Endothelial cell of umbilical vein (primary cell): ENCODE measurements around the gene SNIP1.
"Not testable (repeated sequence)": the region's sequence is repeated elsewhere in the genome, so short reads cannot be mapped to it uniquely, and the experiment has no call there.

Experiments
- POLR2A ChIP-seq: IDR thresholded peaks from 2 replicates; pipeline ENCODE4 v1.6.1; 2012; ENCODE audit warnings: low read depth, mild to moderate bottlenecking, control low read depth, low read length
- POLR2AphosphoS5 ChIP-seq: IDR thresholded peaks from 2 replicates; pipeline ENCODE4 v1.6.1; 2012; ENCODE audit warnings: low read depth, mild to moderate bottlenecking, control low read depth, low read length, moderate library complexity; ENCODE audit not compliant: insufficient read depth
- TF ChIP-seq, protein P1 (sequence below), 2 donors: IDR thresholded peaks; 1 replicate in 1 of 2; 2 replicates in 1 of 2; pipeline ENCODE4 v1.5.1; 2011; ENCODE audit warnings: low read length in 2 of 2, mild to moderate bottlenecking in 2 of 2, moderate library complexity in 2 of 2, control low read depth in 1 of 2, inconsistent platforms in 1 of 2, low read depth in 1 of 2; ENCODE audit not compliant: insufficient read depth in 1 of 2; ENCODE audit errors: extremely low read depth in 1 of 2
- TF ChIP-seq, protein P2 (sequence below): IDR thresholded peaks from 2 replicates; pipeline ENCODE4 v1.6.1; 2011; ENCODE audit not compliant: insufficient read depth, insufficient read length

DNA sequence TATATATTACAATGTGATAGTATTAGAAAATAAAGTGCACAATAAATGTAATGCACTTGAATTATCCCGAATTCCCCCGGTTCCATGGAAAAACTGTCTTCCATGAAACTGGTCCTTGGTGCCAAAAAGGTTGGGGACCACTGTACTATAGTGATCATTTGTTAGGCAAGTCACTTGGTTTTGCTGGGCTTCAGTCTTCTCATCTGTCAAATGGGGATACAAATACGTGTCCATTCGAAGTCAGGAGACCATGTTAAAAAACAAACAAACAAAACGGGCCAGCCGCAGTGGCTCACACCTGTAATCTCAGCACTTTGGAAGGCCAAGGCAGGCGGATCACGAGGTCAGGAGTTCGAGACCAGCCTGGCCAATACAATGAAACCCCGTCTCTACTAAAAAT is 14.9 kb downstream of the SNIP1 start:
- TF ChIP-seq, protein P1, sequence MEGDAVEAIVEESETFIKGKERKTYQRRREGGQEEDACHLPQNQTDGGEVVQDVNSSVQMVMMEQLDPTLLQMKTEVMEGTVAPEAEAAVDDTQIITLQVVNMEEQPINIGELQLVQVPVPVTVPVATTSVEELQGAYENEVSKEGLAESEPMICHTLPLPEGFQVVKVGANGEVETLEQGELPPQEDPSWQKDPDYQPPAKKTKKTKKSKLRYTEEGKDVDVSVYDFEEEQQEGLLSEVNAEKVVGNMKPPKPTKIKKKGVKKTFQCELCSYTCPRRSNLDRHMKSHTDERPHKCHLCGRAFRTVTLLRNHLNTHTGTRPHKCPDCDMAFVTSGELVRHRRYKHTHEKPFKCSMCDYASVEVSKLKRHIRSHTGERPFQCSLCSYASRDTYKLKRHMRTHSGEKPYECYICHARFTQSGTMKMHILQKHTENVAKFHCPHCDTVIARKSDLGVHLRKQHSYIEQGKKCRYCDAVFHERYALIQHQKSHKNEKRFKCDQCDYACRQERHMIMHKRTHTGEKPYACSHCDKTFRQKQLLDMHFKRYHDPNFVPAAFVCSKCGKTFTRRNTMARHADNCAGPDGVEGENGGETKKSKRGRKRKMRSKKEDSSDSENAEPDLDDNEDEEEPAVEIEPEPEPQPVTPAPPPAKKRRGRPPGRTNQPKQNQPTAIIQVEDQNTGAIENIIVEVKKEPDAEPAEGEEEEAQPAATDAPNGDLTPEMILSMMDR (IDR thresholded peaks at IDR 0.05; ENCODE audit: extremely low read depth in 1 of 2, insufficient read depth in 1 of 2, low read depth in 1 of 2, low read length in 2 of 2): not testable (repeated sequence)
- TF ChIP-seq, protein P2, sequence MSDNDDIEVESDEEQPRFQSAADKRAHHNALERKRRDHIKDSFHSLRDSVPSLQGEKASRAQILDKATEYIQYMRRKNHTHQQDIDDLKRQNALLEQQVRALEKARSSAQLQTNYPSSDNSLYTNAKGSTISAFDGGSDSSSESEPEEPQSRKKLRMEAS: not testable (repeated sequence)
- TF ChIP-seq POLR2AphosphoS5, POLR2A: not testable (repeated sequence)
